GM12891 (cell line): ENCODE data around the gene PRELP.

Source experiments
- POLR2A ChIP-seq: IDR thresholded peaks from 2 replicates; pipeline ENCODE4 v1.6.1; 2011; ENCODE audit warnings: low read depth, low read length, control low read depth
- POLR2AphosphoS5 ChIP-seq: IDR thresholded peaks from 2 replicates; pipeline ENCODE4 v1.6.1; 2011; ENCODE audit warnings: low read depth, low read length, control low read depth
- TAF1 ChIP-seq: IDR thresholded peaks from 2 replicates; pipeline ENCODE4 v1.6.1; 2011; ENCODE audit warnings: low read depth, low read length, control low read depth

DNA sequence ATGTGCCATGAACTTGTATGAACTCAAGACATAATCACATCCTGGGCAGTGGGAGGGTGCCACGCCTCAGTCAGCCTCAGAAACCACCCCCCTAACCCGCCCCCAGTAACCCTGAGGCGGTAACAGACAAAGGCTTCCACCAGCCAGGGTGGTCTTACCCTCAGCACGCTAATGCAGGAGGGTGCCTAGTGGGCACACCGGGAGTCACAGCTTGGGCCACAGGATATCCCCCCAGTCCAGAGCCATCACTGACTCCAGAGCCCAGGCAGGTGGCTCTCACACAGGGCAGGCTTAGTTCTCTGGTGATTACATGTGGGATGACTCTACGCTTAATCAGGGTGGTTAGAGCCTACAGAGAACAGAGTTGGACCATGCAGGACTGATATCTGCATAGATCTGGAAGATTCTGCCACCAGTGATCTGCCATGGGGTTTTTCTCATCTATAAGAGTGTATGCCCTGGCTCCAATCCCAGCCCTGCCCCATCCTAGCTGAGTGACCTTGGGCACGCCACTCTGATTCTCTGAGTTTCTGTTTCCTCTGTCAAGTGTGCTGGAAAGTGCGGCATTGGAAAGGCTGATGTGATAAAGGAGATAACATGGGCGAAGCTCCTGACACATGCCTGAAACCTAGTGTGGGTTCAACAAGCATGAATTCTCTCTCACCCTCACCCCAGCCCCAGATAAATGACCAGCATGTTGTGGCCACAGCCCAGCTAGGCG is 45.6 kb downstream of the PRELP start:
- TF ChIP-seq POLR2AphosphoS5 (no peak), TAF1 (no peak), POLR2A (no peak)
